OCI-LY7 (cell line): ENCODE data around the gene FST.

Source experiments
- CTCF ChIP-seq: fragments of 200-600 bp; sonication (generic); conservative IDR thresholded peaks from 2 replicates; pipeline ENCODE4 v1.5.1; 2014; ENCODE audit warnings: mild to moderate bottlenecking, antibody characterized with exemption, low read length, moderate library complexity, mixed read lengths
- EZH2phosphoT487 ChIP-seq: fragments of 200-600 bp; sonication (generic); IDR thresholded peaks from 2 replicates; pipeline ENCODE4 v1.6.1; 2018; ENCODE audit warnings: low read depth, borderline replicate concordance, mild to moderate bottlenecking, mixed run types, antibody characterized with exemption, low read length, moderate library complexity, mixed read lengths

GRCh38 chr5:53445569-53445968, 34.9 kb upstream of the FST start:
- no peak for TF ChIP-seq CTCF
- no peak for TF ChIP-seq EZH2phosphoT487
